ENCODE results near the gene PJA2.

- TF ChIP-seq CTCF (IDR thresholded peaks at IDR 0.05 in 8 of 11, conservative IDR thresholded peaks at IDR 0.05 in 3 of 11): no peak
- TF ChIP-seq POLR2AphosphoS5 (IDR thresholded peaks at IDR 0.05): no peak
- TF ChIP-seq POLR2A (IDR thresholded peaks at IDR 0.05): no peak
Measured at GRCh38 chr5:109316634-109317033, 93.1 kb downstream of the PJA2 start.
